ENCODE data around the gene ESYT2.

DNA sequence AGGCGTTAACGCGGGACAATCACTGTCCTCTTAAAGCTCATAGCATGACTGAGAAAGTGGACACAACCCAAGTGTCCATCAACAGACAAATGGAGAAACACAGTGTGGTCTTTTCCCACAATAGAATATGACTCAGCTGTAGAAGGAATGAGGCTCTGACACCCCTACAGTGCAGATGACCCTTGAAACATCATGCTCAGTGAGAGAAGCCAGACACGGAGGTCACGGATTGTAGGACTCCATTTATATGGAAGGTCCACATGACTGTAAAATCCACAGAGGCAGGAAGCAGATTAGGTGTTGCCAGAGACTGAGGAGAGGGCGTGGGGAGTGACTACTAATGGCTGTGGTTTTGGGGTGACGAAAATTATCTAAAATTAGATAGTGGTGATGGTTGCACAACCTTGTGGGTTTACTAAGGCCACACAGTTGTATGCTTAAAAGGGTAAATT is 118.6 kb downstream of the ESYT2 start:
- TF ChIP-seq, protein P1, sequence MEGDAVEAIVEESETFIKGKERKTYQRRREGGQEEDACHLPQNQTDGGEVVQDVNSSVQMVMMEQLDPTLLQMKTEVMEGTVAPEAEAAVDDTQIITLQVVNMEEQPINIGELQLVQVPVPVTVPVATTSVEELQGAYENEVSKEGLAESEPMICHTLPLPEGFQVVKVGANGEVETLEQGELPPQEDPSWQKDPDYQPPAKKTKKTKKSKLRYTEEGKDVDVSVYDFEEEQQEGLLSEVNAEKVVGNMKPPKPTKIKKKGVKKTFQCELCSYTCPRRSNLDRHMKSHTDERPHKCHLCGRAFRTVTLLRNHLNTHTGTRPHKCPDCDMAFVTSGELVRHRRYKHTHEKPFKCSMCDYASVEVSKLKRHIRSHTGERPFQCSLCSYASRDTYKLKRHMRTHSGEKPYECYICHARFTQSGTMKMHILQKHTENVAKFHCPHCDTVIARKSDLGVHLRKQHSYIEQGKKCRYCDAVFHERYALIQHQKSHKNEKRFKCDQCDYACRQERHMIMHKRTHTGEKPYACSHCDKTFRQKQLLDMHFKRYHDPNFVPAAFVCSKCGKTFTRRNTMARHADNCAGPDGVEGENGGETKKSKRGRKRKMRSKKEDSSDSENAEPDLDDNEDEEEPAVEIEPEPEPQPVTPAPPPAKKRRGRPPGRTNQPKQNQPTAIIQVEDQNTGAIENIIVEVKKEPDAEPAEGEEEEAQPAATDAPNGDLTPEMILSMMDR (conservative IDR thresholded peaks at IDR 0.05 in 1 of 2, IDR thresholded peaks at IDR 0.05 in 1 of 2; ENCODE audit: low read depth in 1 of 2, low read length in 2 of 2) = no peak
- TF ChIP-seq EZH2 (IDR thresholded peaks at IDR 0.05; ENCODE audit: low read length, missing control alignments) = no peak

Data from fibroblast of lung (primary cell).